GM18951 (cell line): ENCODE measurements around the gene CNPY3.
A peak's percentile ranks its signal among the peaks of the same experiment; 100 is the strongest.

Experiments used
- POLR2A ChIP-seq: IDR thresholded peaks from 4 replicates; pipeline ENCODE4 v1.6.1; 2011; ENCODE audit warnings: mild to moderate bottlenecking; ENCODE audit not compliant: insufficient read length, insufficient read depth; ENCODE audit errors: extremely low read depth
- in situ Hi-C: fragments of 300-500 bp; cut with MboI; formaldehyde crosslinking; loops from one replicate; pipeline ENCODE4 v1.12.0; 2022; ENCODE audit warnings: low sequenced_read_pairs, mixed read lengths, inconsistent platforms; ENCODE audit not compliant: unreplicated experiment

Gene CNPY3

DNA sequence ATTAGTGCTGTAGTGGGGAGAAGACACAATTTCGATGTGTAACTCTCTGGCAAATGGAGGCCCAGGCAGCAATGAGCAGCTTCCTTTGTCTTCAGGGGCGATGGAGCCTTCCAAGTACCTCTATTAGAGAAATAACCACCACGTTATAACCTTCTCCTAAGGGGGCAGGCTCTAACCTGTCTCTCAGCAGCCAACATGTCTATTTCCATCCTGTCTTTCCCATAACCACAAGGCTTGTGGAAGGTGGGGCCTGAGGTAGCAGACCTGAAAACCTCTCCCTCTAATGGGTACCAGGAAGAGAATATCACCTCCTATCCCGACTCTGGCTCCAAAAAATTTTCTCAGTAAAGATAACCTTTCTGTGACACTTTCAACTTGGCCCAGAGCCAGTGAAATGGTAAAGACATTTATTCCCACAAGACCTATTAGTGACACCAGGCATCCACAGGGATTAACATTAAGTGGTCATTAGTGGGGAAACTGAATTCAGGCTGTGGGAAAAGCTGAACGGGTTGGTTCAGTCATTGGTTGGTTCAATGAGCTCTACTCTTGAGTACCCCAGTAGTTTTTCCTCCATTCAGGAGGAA, 45.7 kb downstream of the CNPY3 start:
- TF ChIP-seq POLR2A: no peak
- in situ Hi-C loops: no loop called here

DNA sequence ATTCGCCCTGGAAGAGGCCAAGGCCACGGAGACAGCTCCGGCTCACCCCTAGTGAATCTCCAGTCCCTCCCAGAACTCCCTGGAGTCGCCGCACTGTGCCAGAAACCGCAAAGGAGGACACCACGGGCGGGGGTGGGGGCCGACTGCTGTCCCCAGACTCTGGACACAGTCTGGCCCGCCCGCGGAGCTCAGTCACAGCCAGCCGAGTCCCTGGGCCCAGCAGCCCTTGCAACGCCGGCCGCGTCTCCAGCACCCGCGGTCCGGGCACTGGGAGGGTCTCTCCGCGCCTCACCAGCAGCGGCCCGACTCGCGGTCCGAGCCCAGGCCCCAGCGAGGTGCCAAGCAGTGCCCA, 49.2 kb downstream of the CNPY3 start:
- no peak for TF ChIP-seq POLR2A
- in situ Hi-C loops: no loop called here

DNA sequence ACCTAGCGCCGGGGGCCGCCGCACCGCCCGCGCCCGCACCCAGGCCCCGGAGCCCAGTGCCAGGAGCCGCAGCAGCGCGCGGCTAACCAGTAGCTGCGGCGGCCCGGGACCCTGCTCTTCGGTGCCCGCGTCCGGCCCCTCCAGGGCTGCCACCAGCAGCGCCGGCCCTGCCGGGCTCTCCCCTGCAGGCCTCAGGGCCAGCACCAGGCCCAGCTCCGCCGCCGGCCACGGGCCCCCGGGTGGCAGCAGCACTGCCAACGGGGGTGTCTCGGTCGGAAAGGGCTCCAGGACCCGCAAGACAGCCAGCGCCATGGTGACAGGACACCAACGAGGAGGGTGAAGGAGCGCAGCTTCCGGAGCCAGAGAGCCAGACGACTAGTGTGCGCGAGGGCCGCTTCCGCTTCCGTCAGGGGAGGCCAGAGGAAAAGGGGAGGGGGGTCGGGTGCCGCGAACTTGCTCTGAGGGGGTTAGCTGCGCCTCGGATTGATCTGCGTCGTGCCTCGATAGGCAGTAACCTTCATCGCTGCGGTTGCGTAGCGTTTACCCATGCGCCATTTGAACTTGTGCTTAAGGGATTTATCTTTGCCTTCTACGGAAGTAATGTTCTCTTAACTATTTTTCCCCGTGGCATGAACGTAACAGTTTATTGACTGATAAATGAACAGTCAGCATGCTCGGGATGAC, 49.7 kb downstream of the CNPY3 start, which contains the start of gene PEX6:
TSS of gene PEX6 (minus strand) at position 343 of the 684 bp plus-strand sequence. CDS start at position 312, 31 bp downstream.
- TF ChIP-seq POLR2A: peak; percentile 96
- in situ Hi-C loops: no loop called here

DNA sequence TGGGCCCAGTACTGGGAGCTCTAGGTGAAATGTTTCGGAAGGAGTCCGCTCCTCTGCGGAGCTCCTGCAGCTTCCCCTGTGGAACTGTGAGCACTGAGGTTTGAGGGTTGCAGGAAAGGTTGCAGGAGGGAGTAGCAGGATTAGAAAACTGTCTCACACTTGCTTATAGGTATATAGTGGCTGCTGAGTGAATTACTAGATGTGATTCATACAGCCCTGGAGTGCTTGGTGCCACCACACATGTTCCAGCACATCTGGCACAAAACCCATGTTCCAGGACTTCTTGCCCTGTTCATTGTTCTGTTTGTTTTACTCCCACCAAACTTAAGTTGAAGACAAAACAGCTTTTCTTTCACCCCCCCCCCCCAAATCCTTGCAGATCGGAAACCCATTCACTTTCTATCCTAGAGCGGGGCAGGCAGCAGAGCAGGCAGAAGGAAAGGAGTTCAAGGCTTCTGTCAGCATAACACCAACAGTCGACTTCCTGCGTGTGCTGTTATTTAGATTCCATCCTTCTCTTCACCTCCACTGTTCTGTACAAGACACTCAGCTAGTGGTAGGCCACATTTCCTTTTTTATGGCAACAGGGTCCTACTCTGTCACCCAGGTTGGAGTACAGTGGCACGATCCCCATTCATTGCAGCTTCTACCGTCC, 50.4 kb downstream of the CNPY3 start:
- TF ChIP-seq POLR2A: no peak
- in situ Hi-C loops: no loop called here

DNA sequence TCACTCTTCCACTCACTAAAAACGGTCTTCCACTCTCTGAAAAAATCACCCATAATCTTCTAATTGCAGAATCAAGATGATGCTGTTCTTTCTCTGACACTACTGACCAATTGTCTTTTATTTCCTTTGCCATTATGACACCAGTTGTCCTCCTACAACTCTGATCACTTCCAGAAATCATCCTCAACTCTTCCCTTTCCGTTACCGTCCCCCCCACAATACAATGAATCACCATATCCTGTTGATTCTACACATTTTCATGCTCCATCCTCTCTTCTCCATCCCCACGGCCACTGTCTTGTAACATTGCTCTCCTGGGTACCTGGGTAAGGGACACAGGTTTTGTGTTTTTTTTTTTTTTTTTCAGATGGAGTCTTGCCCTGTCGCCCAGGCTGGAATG, 52.6 kb downstream of the CNPY3 start:
- TF ChIP-seq POLR2A: no peak
- in situ Hi-C loops: no loop called here

DNA sequence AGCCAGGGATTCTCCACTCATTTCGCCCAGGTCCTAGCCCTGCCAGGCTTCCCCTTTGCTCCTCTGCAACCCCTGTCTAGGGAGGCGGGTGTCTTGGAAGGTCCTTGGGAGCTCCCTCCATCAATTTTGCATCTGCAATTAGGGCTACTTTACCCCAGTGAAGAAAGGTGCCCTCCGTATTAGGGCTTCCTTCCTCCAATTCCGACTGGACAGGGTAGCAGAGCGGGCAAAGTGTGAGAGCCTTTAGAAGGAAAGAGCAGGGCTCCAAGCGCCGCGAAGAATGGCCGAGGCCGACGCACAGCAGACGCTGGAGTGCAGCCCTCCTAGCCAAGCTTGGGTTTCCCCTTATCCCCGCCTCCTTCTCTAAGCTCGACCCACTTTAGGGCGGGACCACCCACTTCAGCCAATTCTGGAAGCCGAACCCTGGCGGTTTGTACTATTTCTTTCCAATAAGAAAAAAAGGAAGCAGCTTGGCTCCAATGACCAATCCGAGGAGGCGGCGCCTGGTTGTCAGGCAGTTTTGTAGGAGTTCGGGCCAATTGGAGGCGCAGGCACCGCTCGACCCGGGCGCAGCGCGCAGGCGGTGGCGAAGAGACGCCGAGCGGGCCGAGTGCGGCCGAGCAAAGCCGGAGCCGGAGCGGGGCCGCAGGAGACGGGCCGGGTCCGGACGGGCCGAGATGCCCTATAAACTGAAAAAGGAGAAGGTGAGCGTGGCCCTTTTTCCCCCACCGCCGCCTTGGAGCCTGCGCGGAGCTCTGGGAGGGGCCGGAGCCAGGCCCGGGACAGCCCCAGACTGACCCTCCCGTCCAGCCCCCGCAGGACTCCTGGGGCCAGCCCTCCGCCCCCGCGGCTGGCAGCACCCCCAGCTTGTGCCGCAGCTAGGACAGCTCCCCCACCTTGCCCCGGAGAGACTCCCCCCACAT, 55.0 kb downstream of the CNPY3 start, which contains the start of gene PPP2R5D:
TSS of gene PPP2R5D (plus strand) at position 570 of the 923 bp plus-strand sequence. CDS start at position 678, 108 bp downstream.
- TF ChIP-seq POLR2A: peak; percentile 93
- in situ Hi-C loops: no loop called here

DNA sequence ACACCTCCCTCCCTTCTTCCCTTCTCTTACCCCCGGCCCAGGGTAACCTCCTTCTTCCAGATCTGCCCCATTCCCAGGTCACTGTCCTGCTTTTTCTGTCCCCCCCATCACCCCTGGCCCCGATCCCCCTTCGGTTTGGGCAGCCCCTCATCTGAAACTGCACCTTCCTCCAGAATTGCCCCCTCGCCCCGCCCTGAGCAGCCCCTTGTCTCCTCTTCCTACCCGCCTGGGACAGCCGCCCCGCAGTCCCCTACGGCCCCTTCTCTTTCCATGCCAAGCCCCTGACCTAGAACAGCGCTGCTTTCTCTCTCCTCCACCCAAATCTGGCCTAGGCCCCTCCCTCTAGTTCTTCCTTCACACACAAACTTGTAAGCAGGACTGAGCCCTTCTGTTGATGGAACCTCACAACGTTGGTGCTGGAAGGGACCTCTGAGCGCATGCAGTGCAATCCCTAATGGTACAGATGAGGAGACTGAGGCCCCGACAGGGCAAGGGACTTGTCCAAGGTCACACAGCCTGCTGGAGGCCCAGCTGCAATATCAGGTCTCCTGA, 55.7 kb downstream of the CNPY3 start:
- no peak for TF ChIP-seq POLR2A
- in situ Hi-C loops: no loop called here

DNA sequence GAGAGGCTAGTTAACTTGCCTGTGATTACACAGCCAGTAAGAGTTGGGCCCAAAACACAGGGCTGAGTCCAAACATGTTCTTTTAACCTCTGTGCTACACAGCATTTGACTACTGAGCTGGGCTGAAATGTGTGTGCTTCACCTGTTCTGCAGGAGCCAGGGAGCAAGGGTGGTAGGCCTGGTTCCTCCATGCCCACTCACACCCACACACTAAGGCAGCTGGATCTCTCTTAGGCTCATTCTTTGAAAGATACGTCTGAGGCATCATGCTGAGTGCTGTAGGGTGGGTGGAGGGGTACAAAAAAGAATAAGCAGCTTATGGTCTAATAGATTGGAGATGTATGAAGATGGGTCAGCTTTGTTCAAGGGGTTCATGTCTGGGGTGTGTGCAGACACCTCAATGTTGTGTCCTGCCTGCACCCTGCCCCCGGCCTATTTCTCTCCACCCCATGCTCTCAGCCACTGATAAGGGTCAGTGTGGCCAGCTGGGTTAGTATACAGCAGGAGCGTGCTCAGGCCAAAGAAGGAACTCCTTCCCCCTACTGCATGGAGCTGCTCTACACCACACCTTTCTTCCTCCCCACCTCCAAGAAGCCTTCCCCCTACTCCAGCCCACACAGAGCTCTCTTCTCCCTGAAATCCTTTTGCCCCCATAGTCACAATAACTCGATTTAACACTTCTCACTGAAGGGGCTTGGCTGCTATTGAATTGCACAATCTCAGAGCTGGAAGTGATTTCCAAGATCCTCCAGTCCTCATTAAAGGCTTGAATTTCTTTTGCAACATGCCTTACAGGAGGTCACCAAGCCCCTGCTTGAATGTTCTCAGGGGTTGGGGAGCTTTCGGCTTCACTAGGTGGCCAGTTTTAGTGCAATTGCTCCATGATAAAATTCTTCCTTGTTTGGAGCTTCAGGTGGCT, 58.5 kb downstream of the CNPY3 start:
- TF ChIP-seq POLR2A: no peak
- in situ Hi-C loops: no loop called here

DNA sequence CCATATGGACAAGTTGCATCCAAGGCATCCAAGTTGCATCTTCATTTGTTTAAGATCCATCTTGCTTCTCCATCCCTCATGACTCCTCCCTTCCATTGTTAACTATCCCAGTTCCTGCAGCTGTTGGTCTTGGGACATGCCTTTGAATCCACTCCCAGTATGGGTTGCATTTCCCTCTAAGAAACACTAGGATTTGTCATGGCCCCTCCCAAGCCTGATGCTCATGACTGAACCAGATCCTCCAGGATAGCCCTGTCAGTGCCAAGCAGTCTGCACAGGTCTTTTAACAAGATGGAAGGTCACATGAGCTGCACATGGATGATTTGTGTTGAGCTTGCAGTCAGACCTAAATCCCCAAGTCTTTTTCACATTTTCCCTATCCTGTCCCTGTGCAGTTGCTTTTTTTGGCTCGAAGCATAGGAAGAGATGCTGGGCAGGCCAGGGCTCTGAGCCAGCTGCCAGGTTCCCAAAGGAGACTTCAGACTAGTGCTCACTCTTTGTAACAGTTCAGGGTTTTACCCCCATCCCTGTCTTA, 59.3 kb downstream of the CNPY3 start:
- TF ChIP-seq POLR2A: no peak
- in situ Hi-C loops: no loop called here
